ENCODE measurements around the gene ASAP3.
"Not testable (repeated sequence)": the region's sequence is repeated elsewhere in the genome, so short reads cannot be mapped to it uniquely, and the experiment has no call there.

DNA sequence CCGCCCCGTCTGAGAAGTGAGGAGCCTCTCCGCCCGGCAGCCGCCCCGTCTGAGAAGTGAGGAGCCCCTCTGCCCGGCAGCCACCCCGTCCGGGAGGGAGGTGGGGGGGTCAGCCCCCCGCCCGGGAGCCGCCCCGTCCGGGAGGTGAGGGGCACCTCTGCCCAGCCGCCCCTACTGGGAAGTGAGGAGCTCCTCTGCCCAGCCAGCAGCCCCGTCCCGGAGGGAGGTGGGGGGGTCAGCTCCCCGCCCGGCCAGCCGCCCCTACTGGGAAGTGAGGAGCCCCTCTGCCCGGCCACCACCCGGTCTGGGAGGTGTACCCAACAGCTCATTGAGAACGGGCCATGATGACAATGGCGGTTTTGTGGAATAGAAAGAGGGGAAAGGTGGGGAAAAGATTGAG lies 20.2 kb upstream of the ASAP3 start:
- TF ChIP-seq CTCF, POLR2A, EP300 (IDR thresholded peaks at IDR 0.05): not testable (repeated sequence)
